ENCODE data around the gene TOMM20. TPM values are rescaled to one million over a fixed set of nuclear protein-coding genes. Genes with fewer than 3 reads are reported as not detected.

The TOMM20 gene
- total and polyA plus RNA-seq, 2 experiments from 2014 or later = 138 to 159 TPM

GRCh38 chr1:235075048-235075776 is 53.4 kb downstream of the TOMM20 start:
- H3K36me3 ChIP-seq (ENCODE audit: insufficient read depth) = no peaks in the 10 kb centered on the region
- H3K9me2 ChIP-seq (ENCODE audit: insufficient read depth) = no peaks in the 10 kb centered on the region
- no peak for DNase-seq (ENCODE audit: low spot score)
- no peak overlapping the region for H3K27ac Mint-ChIP-seq
- no peak overlapping the region for H3K4me2 ChIP-seq
- H3K4me3 ChIP-seq = no peak overlapping the region
- peak overlapping the region; percentile 78; the same call in 1 of the 2 replicates for H2AFZ ChIP-seq
- H3K27me3 ChIP-seq (ENCODE audit: insufficient read depth) = no peaks in the 10 kb centered on the region
- TF ChIP-seq CTCF (conservative IDR thresholded peaks at IDR 0.05; ENCODE audit: low read depth in 2 of 2) (no peak), EZH2 (IDR thresholded peaks at IDR 0.05; ENCODE audit: low read depth, unreplicated experiment) (no peak), POLR2AphosphoS5 (IDR thresholded peaks at IDR 0.05; ENCODE audit: low read depth) (no peak), ZNF114 (CRISPR knock-in tag; IDR thresholded peaks at IDR 0.05) (no peak), JUNB (IDR thresholded peaks at IDR 0.05; ENCODE audit: unreplicated experiment) (no peak), ZNF331 (CRISPR knock-in tag; IDR thresholded peaks at IDR 0.05; ENCODE audit: low read depth) (no peak), EZH2phosphoT487 (IDR thresholded peaks at IDR 0.05; ENCODE audit: unreplicated experiment) (no peak), ETS1 (IDR thresholded peaks at IDR 0.05) (no peak), CREB1 (CRISPR knock-in tag; IDR thresholded peaks at IDR 0.05; ENCODE audit: low read depth) (no peak), NANOG (IDR thresholded peaks at IDR 0.05; ENCODE audit: borderline replicate concordance) (no peak), STAT1 (IDR thresholded peaks at IDR 0.05; ENCODE audit: unreplicated experiment) (no peak)
- TF ChIP-seq, protein P1, sequence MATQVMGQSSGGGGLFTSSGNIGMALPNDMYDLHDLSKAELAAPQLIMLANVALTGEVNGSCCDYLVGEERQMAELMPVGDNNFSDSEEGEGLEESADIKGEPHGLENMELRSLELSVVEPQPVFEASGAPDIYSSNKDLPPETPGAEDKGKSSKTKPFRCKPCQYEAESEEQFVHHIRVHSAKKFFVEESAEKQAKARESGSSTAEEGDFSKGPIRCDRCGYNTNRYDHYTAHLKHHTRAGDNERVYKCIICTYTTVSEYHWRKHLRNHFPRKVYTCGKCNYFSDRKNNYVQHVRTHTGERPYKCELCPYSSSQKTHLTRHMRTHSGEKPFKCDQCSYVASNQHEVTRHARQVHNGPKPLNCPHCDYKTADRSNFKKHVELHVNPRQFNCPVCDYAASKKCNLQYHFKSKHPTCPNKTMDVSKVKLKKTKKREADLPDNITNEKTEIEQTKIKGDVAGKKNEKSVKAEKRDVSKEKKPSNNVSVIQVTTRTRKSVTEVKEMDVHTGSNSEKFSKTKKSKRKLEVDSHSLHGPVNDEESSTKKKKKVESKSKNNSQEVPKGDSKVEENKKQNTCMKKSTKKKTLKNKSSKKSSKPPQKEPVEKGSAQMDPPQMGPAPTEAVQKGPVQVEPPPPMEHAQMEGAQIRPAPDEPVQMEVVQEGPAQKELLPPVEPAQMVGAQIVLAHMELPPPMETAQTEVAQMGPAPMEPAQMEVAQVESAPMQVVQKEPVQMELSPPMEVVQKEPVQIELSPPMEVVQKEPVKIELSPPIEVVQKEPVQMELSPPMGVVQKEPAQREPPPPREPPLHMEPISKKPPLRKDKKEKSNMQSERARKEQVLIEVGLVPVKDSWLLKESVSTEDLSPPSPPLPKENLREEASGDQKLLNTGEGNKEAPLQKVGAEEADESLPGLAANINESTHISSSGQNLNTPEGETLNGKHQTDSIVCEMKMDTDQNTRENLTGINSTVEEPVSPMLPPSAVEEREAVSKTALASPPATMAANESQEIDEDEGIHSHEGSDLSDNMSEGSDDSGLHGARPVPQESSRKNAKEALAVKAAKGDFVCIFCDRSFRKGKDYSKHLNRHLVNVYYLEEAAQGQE (IDR thresholded peaks at IDR 0.05; ENCODE audit: unreplicated experiment) = no peak
- TF ChIP-seq, protein P2, sequence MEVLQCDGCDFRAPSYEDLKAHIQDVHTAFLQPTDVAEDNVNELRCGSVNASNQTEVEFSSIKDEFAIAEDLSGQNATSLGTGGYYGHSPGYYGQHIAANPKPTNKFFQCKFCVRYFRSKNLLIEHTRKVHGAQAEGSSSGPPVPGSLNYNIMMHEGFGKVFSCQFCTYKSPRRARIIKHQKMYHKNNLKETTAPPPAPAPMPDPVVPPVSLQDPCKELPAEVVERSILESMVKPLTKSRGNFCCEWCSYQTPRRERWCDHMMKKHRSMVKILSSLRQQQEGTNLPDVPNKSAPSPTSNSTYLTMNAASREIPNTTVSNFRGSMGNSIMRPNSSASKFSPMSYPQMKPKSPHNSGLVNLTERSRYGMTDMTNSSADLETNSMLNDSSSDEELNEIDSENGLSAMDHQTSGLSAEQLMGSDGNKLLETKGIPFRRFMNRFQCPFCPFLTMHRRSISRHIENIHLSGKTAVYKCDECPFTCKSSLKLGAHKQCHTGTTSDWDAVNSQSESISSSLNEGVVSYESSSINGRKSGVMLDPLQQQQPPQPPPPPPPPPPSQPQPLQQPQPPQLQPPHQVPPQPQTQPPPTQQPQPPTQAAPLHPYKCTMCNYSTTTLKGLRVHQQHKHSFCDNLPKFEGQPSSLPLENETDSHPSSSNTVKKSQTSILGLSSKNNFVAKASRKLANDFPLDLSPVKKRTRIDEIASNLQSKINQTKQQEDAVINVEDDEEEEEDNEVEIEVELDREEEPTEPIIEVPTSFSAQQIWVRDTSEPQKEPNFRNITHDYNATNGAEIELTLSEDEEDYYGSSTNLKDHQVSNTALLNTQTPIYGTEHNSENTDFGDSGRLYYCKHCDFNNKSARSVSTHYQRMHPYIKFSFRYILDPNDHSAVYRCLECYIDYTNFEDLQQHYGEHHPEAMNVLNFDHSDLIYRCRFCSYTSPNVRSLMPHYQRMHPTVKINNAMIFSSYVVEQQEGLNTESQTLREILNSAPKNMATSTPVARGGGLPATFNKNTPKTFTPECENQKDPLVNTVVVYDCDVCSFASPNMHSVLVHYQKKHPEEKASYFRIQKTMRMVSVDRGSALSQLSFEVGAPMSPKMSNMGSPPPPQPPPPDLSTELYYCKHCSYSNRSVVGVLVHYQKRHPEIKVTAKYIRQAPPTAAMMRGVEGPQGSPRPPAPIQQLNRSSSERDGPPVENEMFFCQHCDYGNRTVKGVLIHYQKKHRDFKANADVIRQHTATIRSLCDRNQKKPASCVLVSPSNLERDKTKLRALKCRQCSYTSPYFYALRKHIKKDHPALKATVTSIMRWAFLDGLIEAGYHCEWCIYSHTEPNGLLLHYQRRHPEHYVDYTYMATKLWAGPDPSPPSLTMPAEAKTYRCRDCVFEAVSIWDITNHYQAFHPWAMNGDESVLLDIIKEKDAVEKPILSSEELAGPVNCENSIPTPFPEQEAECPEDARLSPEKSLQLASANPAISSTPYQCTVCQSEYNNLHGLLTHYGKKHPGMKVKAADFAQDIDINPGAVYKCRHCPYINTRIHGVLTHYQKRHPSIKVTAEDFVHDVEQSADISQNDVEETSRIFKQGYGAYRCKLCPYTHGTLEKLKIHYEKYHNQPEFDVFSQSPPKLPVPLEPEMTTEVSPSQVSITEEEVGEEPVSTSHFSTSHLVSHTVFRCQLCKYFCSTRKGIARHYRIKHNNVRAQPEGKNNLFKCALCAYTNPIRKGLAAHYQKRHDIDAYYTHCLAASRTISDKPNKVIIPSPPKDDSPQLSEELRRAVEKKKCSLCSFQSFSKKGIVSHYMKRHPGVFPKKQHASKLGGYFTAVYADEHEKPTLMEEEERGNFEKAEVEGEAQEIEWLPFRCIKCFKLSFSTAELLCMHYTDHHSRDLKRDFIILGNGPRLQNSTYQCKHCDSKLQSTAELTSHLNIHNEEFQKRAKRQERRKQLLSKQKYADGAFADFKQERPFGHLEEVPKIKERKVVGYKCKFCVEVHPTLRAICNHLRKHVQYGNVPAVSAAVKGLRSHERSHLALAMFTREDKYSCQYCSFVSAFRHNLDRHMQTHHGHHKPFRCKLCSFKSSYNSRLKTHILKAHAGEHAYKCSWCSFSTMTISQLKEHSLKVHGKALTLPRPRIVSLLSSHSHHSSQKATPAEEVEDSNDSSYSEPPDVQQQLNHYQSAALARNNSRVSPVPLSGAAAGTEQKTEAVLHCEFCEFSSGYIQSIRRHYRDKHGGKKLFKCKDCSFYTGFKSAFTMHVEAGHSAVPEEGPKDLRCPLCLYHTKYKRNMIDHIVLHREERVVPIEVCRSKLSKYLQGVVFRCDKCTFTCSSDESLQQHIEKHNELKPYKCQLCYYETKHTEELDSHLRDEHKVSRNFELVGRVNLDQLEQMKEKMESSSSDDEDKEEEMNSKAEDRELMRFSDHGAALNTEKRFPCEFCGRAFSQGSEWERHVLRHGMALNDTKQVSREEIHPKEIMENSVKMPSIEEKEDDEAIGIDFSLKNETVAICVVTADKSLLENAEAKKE (CRISPR knock-in tag; IDR thresholded peaks at IDR 0.05) = no peak
- H3K9me3 Mint-ChIP-seq = no peaks in the 10 kb centered on the region
- peaks cover 14% of the 10 kb centered on the region for H3F3A ChIP-seq (replicated peaks; ENCODE audit: low read depth)
- H3K4me3 Mint-ChIP-seq = no peak overlapping the region
- no peaks in the 10 kb centered on the region for H4K20me1 ChIP-seq (replicated peaks; ENCODE audit: insufficient read depth)
- no peaks in the 10 kb centered on the region for H3K27me3 Mint-ChIP-seq (ENCODE audit: insufficient read depth, low read depth, poor library complexity)
- no peaks in the 10 kb centered on the region for H3K36me3 Mint-ChIP-seq (ENCODE audit: low read depth)
- ATAC-seq = no peak
- H3K27ac ChIP-seq (ENCODE audit: low read depth) = 0 out of 2 replicates have a peak overlapping the region, but pooled peaks have one; percentile 39
- H3K4me1 ChIP-seq (ENCODE audit: insufficient read depth) = no peaks in the 10 kb centered on the region
- H3K4me1 Mint-ChIP-seq = peaks cover 7% of the 10 kb centered on the region; the same call in 1 of the 3 replicates
- no peaks in the 10 kb centered on the region for H3K79me2 ChIP-seq (replicated peaks; ENCODE audit: insufficient read depth)
